ENCODE data around the gene GM2A. TPM values are rescaled to one million over a fixed set of nuclear protein-coding genes. Genes with fewer than 3 reads are reported as not detected.

Gene GM2A
- polyA plus RNA-seq, 3 donors = 22.2 to 57.9 (median 28.0) TPM

DNA sequence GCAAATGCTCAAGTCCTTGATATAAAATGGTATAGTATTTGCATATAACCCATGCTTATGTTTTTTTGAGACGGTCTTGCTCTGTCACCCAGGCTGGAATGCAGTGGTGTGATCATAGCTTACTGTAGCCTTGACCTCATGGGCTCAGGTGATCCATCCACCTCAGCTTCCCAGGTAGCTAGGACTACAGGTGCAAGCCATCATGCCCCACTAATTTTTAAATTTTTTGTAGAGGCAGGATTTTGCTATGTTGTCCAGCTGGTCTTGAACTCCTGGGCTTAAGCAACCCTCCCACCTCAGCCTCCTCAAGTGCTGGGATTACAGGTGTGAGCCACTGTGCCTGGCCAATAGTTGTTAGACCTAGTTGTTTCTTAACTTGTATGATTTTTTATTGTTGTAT lies 33.3 kb downstream of the GM2A start:
- H3K9me3 Mint-ChIP-seq = peaks cover 1 to 11% (median 4%) of the 10 kb centered on the region in 7 donors
- Histone ChIP-seq H3K36me3 (replicated peaks in 1 of 2; ENCODE audit: control insufficient read depth in 1 of 2, insufficient read depth in 2 of 2, low read length in 2 of 2) (no peaks in the 10 kb centered on the region), H3K9me3 (replicated peaks in 1 of 2; ENCODE audit: control insufficient read depth in 1 of 2, insufficient read depth in 1 of 2, low read length in 2 of 2) (peaks cover 4 to 9% of the 10 kb centered on the region in 2 donors), H2AFZ (ENCODE audit: insufficient read depth, low read depth, low read length, poor library complexity, severe bottlenecking) (no peak overlapping the region), H3K27me3 (ENCODE audit: control insufficient read depth in 2 of 2, insufficient read depth in 2 of 2, low read length in 2 of 2) (no peaks in the 10 kb centered on the region), H3K9ac (ENCODE audit: insufficient read depth, low read length, poor library complexity, severe bottlenecking) (no peak overlapping the region), H3K79me2 (ENCODE audit: insufficient read depth, low read length) (no peaks in the 10 kb centered on the region), H4K20me1 (ENCODE audit: insufficient read depth, low read length) (no peaks in the 10 kb centered on the region), H3K4me3 (replicated peaks in 1 of 3; ENCODE audit: low read depth in 2 of 3, low read length in 3 of 3) (no peak overlapping the region), H3K4me2 (replicated peaks; ENCODE audit: extremely low read depth, low read length, poor library complexity, severe bottlenecking) (no peak overlapping the region), H3K4me1 (ENCODE audit: control insufficient read depth in 1 of 2, insufficient read depth in 2 of 2, low read length in 2 of 2) (no peaks in the 10 kb centered on the region), H3K27ac (ENCODE audit: low read depth in 1 of 2, low read length in 2 of 2) (no peak overlapping the region)
- no peak overlapping the region for H3K27ac Mint-ChIP-seq
- no peak for TF ChIP-seq CTCF (IDR thresholded peaks at IDR 0.05)
- no peak for DNase-seq
- H3K4me3 Mint-ChIP-seq = no peak overlapping the region
- no CpG with 5 or more reads among the region's 1 CpG for WGBS (ENCODE audit: insufficient coverage)
- peaks cover 0 to 1% of the 10 kb centered on the region in 2 donors for H3K36me3 Mint-ChIP-seq
- H3K27me3 Mint-ChIP-seq (ENCODE audit: low read depth in 3 of 3) = peaks cover 3 to 10% (median 5%) of the 10 kb centered on the region in 3 donors
- intact Hi-C loops (cut with micrococcal nuclease) = no loop called here
- no peaks in the 10 kb centered on the region for H3K4me1 Mint-ChIP-seq

- no peak for TF ChIP-seq CTCF (IDR thresholded peaks at IDR 0.05)
- no CpG with 5 or more reads among the region's 2 CpGs for WGBS (ENCODE audit: insufficient coverage)
- Histone ChIP-seq H3K27ac (ENCODE audit: low read depth in 1 of 2, low read length in 2 of 2) (no peak overlapping the region), H3K9me3 (replicated peaks in 1 of 2; ENCODE audit: control insufficient read depth in 1 of 2, insufficient read depth in 1 of 2, low read length in 2 of 2) (peaks cover 10 to 12% of the 10 kb centered on the region in 2 donors), H3K4me3 (replicated peaks in 1 of 3; ENCODE audit: low read depth in 2 of 3, low read length in 3 of 3) (no peak overlapping the region), H4K20me1 (ENCODE audit: insufficient read depth, low read length) (no peaks in the 10 kb centered on the region), H3K9ac (ENCODE audit: insufficient read depth, low read length, poor library complexity, severe bottlenecking) (no peak overlapping the region), H3K79me2 (ENCODE audit: insufficient read depth, low read length) (no peaks in the 10 kb centered on the region), H3K27me3 (ENCODE audit: control insufficient read depth in 2 of 2, insufficient read depth in 2 of 2, low read length in 2 of 2) (no peaks in the 10 kb centered on the region), H3K4me2 (replicated peaks; ENCODE audit: extremely low read depth, low read length, poor library complexity, severe bottlenecking) (no peak overlapping the region), H2AFZ (ENCODE audit: insufficient read depth, low read depth, low read length, poor library complexity, severe bottlenecking) (no peak overlapping the region), H3K4me1 (ENCODE audit: control insufficient read depth in 1 of 2, insufficient read depth in 2 of 2, low read length in 2 of 2) (no peaks in the 10 kb centered on the region), H3K36me3 (replicated peaks in 1 of 2; ENCODE audit: control insufficient read depth in 1 of 2, insufficient read depth in 2 of 2, low read length in 2 of 2) (no peaks in the 10 kb centered on the region)
- intact Hi-C loops (cut with micrococcal nuclease) = no loop called here
- H3K36me3 Mint-ChIP-seq = peaks cover 0 to 3% of the 10 kb centered on the region in 2 donors
- H3K9me3 Mint-ChIP-seq = peaks cover 4 to 16% (median 11%) of the 10 kb centered on the region in 7 donors
- H3K27ac Mint-ChIP-seq = no peak overlapping the region
- H3K4me3 Mint-ChIP-seq = no peak overlapping the region
- H3K27me3 Mint-ChIP-seq (ENCODE audit: low read depth in 3 of 3) = peaks cover under 1 to 12% (median 3%) of the 10 kb centered on the region in 3 donors
- no peak for DNase-seq
- H3K4me1 Mint-ChIP-seq = no peaks in the 10 kb centered on the region
These were observed 35.2 kb downstream of the GM2A start for GRCh38 chr5:151288180-151288579.
